GM12878 (cell line): ENCODE data around the gene MICAL3. TPM values are rescaled to one million over a fixed set of nuclear protein-coding genes. Genes with fewer than 3 reads are reported as not detected.

Experiments
- ATAC-seq: fragments of 200-7000 bp; cut with Tn5 transposase; 3 replicates; pipeline ENCODE4 v1.9.1; 2020; ENCODE audit warnings: mild to moderate bottlenecking, moderate library complexity
- BruUV-seq: library from RNA; stranded (reverse); fragments of 400-500 nt; replicated peaks from 2 replicates; lab custom pipeline; 2021; lab: Mats Ljungman, UMichigan
- CTCF ChIA-PET: fragments of 300-600 bp; sonication (Branson Sonifier 250); formaldehyde crosslinking; extraction: SDS; loops from one replicate; lab custom pipeline; 2021; ENCODE audit warnings: inconsistent platforms; lab: Yijun Ruan, JAX
- POLR2A ChIA-PET: fragments of 350-600 bp; formaldehyde crosslinking; extraction: SDS; loops from one replicate; lab custom pipeline; 2021; ENCODE audit warnings: inconsistent platforms; lab: Charles Lee
- RAD21 ChIA-PET: fragments of 300-600 bp; sonication (Branson Sonifier 250); formaldehyde crosslinking; loops from one replicate; lab custom pipeline; 2023; ENCODE audit warnings: antibody characterized with exemption; ENCODE audit not compliant: unreplicated experiment; lab: Charles Lee
- SMC1A ChIA-PET: fragments of 300-600 bp; sonication (Branson Sonifier 250); formaldehyde crosslinking; loops from one replicate; lab custom pipeline; 2023; ENCODE audit not compliant: unreplicated experiment, uncharacterized antibody; lab: Charles Lee
- DNase-seq: peaks from one replicate; pipeline ENCODE4 v3.0.0-alpha.2; 2011; ENCODE audit warnings: low read depth, low spot score
- FAIRE-seq: peaks from 3 replicates; lab custom pipeline; 2011; peaks lifted over from hg19 to GRCh38; lab: Jason Lieb, UNC
- H2AFZ ChIP-seq: 2 replicates; pipeline ENCODE4 v1.6.0; 2011; ENCODE audit warnings: low read depth, low read length, control low read depth; ENCODE audit not compliant: control insufficient read depth
- H3K27ac ChIP-seq: 2 replicates; pipeline ENCODE4 v1.5.1; 2011; ENCODE audit warnings: control low read depth; ENCODE audit not compliant: control insufficient read depth, insufficient read depth
- H3K27me3 ChIP-seq, 2 experiments: replicated peaks in 1 of 2; 2 replicates each; pipeline versions ENCODE4 v1.6.0 to v1.6.1; 2011; ENCODE audit warnings: low read length in 1 of 2; ENCODE audit not compliant: control insufficient read depth in 2 of 2, insufficient read depth in 2 of 2
- H3K36me3 ChIP-seq, 2 experiments: 2 replicates each; pipeline ENCODE4 v1.5.1; 2011; ENCODE audit warnings: low read length in 1 of 2; ENCODE audit not compliant: control insufficient read depth in 2 of 2, insufficient read depth in 2 of 2
- H3K4me1 ChIP-seq: 2 replicates; pipeline ENCODE4 v1.6.1; 2011; ENCODE audit warnings: mild to moderate bottlenecking, low read length, moderate library complexity, mixed read lengths; ENCODE audit not compliant: control insufficient read depth, insufficient read depth
- H3K4me2 ChIP-seq: 2 replicates; pipeline ENCODE4 v1.6.0; 2011; ENCODE audit warnings: control low read depth; ENCODE audit not compliant: control insufficient read depth, insufficient read depth
- H3K4me3 ChIP-seq: fragments of 200-600 bp; sonication (generic); 2 replicates; pipeline ENCODE4 v1.5.1; 2016
- H3K79me2 ChIP-seq: 2 replicates; pipeline ENCODE4 v1.6.0; 2011; ENCODE audit warnings: low read length; ENCODE audit not compliant: control insufficient read depth, insufficient read depth
- H3K9ac ChIP-seq: 2 replicates; pipeline ENCODE4 v1.8.0; 2011; ENCODE audit warnings: low read length, control low read depth, mixed read lengths; ENCODE audit not compliant: control insufficient read depth, insufficient read depth
- H3K9me3 ChIP-seq: replicated peaks from 3 replicates; pipeline ENCODE4 v1.5.1; 2011; ENCODE audit warnings: mild to moderate bottlenecking, low read length; ENCODE audit not compliant: control insufficient read depth, insufficient read depth
- H4K20me1 ChIP-seq: 2 replicates; pipeline ENCODE4 v1.6.0; 2011; ENCODE audit not compliant: control insufficient read depth, insufficient read depth
- ATF7 ChIP-seq: fragments of 450-650 bp; IDR thresholded peaks from 2 replicates; pipeline ENCODE4 v1.6.1; 2016; ENCODE audit warnings: low read depth, mild to moderate bottlenecking
- BCL11A ChIP-seq: IDR thresholded peaks from 2 replicates; pipeline ENCODE4 v1.6.1; 2011; ENCODE audit warnings: low read depth, low read length
- BRCA1 ChIP-seq: IDR thresholded peaks from 2 replicates; pipeline ENCODE4 v1.6.1; 2011; ENCODE audit warnings: low read depth, low read length, improper control_type of control experiment
- FOXM1 ChIP-seq: IDR thresholded peaks from 2 replicates; pipeline ENCODE4 v1.6.1; 2012; ENCODE audit warnings: low read depth, mild to moderate bottlenecking, inconsistent platforms, low read length, moderate library complexity
- KDM1A ChIP-seq: fragments of 200-600 bp; sonication (generic); IDR thresholded peaks from 2 replicates; pipeline ENCODE4 v1.6.1; 2016; ENCODE audit warnings: borderline replicate concordance
- PKNOX1 ChIP-seq: fragments of 450-650 bp; IDR thresholded peaks from 2 replicates; pipeline ENCODE4 v1.6.1; 2016; ENCODE audit warnings: mild to moderate bottlenecking
- PML ChIP-seq: IDR thresholded peaks from 2 replicates; pipeline ENCODE4 v1.6.1; 2012; ENCODE audit warnings: low read length, inconsistent platforms
- POLR2AphosphoS5 ChIP-seq: IDR thresholded peaks from 2 replicates; pipeline ENCODE4 v1.6.1; 2011; ENCODE audit warnings: mild to moderate bottlenecking, low read length, inconsistent platforms
- SKIL ChIP-seq: fragments of 450-650 bp; IDR thresholded peaks from 2 replicates; pipeline ENCODE4 v1.6.1; 2017; ENCODE audit warnings: mild to moderate bottlenecking, low read depth, inconsistent platforms; ENCODE audit not compliant: poor library complexity, severe bottlenecking
- TCF3 ChIP-seq: IDR thresholded peaks from 2 replicates; pipeline ENCODE4 v1.6.1; 2012; ENCODE audit warnings: low read depth, mild to moderate bottlenecking, low read length, borderline replicate concordance; ENCODE audit not compliant: insufficient read depth
- WGBS: methylation state at CpG from one replicate; pipeline ENCODE4 v1.1.6; 2016; ENCODE audit warnings: low lambda C conversion rate; ENCODE audit not compliant: insufficient replicate concordance, insufficient coverage; ENCODE audit errors: missing lambda C conversion rate; 5-methylcytosine and 5-hydroxymethylcytosine counted together
- in situ Hi-C: fragments of 300-500 bp; cut with MboI; formaldehyde crosslinking; loops from 9 replicates; pipeline ENCODE4 v1.14.3; 2018; ENCODE audit warnings: mixed read lengths
- intact Hi-C: fragments of 100-400 bp; cut with micrococcal nuclease; formaldehyde crosslinking; loops from one replicate; pipeline ENCODE4 v1.14.2; 2022; ENCODE audit not compliant: unreplicated experiment
- polyA plus RNA-seq, 11 experiments: library from polyadenylated mRNA; depleted of rRNA in 4 of 11; unstranded in 6 of 11; stranded (reverse) in 5 of 11; fragments of >200 nt; fragmentation: Nextera tagmentation in 4 of 11; fragmentation: Illumina TruSeq in 1 of 11; extraction: Ambion mirVana in 4 of 11; extraction: Trizol in 1 of 11; gene quantifications; 1 replicate in 1 of 11; 2 replicates in 10 of 11; pipeline versions ENCODE4 v1.2.1 to v1.2.3, GENCODE V29; 2011 to 2016; ENCODE audit warnings: inconsistent platforms in 2 of 11, missing spikeins in 2 of 11, low read depth in 1 of 11
- total RNA-seq, 4 experiments: library from RNA; depleted of rRNA in 3 of 4; stranded (reverse); fragments of >200 nt in 3 of 4; fragmentation: Illumina TruSeq in 1 of 4; extraction: Trizol in 1 of 4; gene quantifications; 2 replicates each; pipeline versions ENCODE4 v1.2.1 to v1.2.3, GENCODE V29; 2013 to 2021

The MICAL3 gene
- total and polyA plus RNA-seq, 10 of the 15 experiments (the other 5 are each of a cell fraction or from before 2014, with no cell fraction given), result 2.6 to 92.2 (median 24.0) TPM

- peaks cover 0 to 7% of the 10 kb centered on the region in 2 experiments; a peak in 2 of 4 replicates for H3K36me3 ChIP-seq
- no peak overlapping the region for H3K4me2 ChIP-seq
- 0 out of 2 replicates have a peak, but pooled peaks cover 2% of the 10 kb centered on the region for H4K20me1 ChIP-seq
- intact Hi-C loops (no loop called here), in situ Hi-C loops (no loop called here)
- DNase-seq (no peak), ATAC-seq (no peak), FAIRE-seq (no peak)
- CTCF ChIA-PET, result interaction anchor here (0.7 kb wide), 1 partner anchor 13 kb away, joined by 4 read pairs; no protein-coding TSS in a partner anchor
- SMC1A ChIA-PET, result interaction anchor here (1.0 kb wide), 1 partner anchor 8 kb away, joined by 3 read pairs; no protein-coding TSS in a partner anchor
- H3K27ac ChIP-seq, result no peak overlapping the region
- WGBS, result 74% methylated on average over 4 of the region's 4 CpGs
- POLR2A ChIA-PET, result no interaction called here
- peaks cover 3% of the 10 kb centered on the region; the same call in 1 of the 2 replicates for H3K79me2 ChIP-seq
- no peaks in the 10 kb centered on the region for H3K9me3 ChIP-seq
- H3K4me3 ChIP-seq, result no peak overlapping the region
- TF ChIP-seq BRCA1 (no peak), BCL11A (no peak), SKIL (no peak)
- H2AFZ ChIP-seq, result no peak overlapping the region
- no TSS peak for BruUV-seq
- 0 out of 2 replicates have a peak, but pooled peaks cover 4% of the 10 kb centered on the region for H3K4me1 ChIP-seq
- no peaks in the 10 kb centered on the region for H3K27me3 ChIP-seq
- RAD21 ChIA-PET, result no interaction called here
- H3K9ac ChIP-seq, result no peak overlapping the region
Observed at GRCh38 chr22:17953147-17953546, 71.2 kb downstream of the MICAL3 start.

- Histone ChIP-seq H3K27ac (no peak overlapping the region), H3K27me3 (no peaks in the 10 kb centered on the region), H3K79me2 (peaks cover 3% of the 10 kb centered on the region; the same call in 1 of the 2 replicates), H3K9ac (no peak overlapping the region), H2AFZ (no peak overlapping the region), H3K4me1 (peaks cover 4% of the 10 kb centered on the region; the same call in 1 of the 2 replicates), H3K4me2 (no peak overlapping the region), H3K36me3 (peaks cover 0 to 9% of the 10 kb centered on the region in 2 experiments; a peak in 2 of 4 replicates), H3K4me3 (no peak overlapping the region), H3K9me3 (no peaks in the 10 kb centered on the region), H4K20me1 (0 out of 2 replicates have a peak, but pooled peaks cover 2% of the 10 kb centered on the region)
- DNase-seq, result no peak
- ATAC-seq, result no peak; the same call in 2 of the 3 replicates
- ChIA-PET RAD21 (no interaction called here), CTCF (interaction anchor here (0.7 kb wide), 1 partner anchor 13 kb away, joined by 4 read pairs; no protein-coding TSS in a partner anchor), SMC1A (interaction anchor here (1.0 kb wide), 1 partner anchor 9 kb away, joined by 3 read pairs; no protein-coding TSS in a partner anchor), POLR2A (no interaction called here)
- intact Hi-C loops, result no loop called here
- in situ Hi-C loops, result no loop called here
- no TSS peak for BruUV-seq
- 61% methylated on average over 9 of the region's 9 CpGs for WGBS
- no peak for FAIRE-seq
- TF ChIP-seq POLR2AphosphoS5 (no peak), PML (no peak), BCL11A (no peak), PKNOX1 (no peak), ATF7 (no peak), TCF3 (no peak), KDM1A (no peak), FOXM1 (no peak), SKIL (no peak)
Observed at GRCh38 chr22:17952273-17952801, 72.0 kb downstream of the MICAL3 start.
